D721Med (cell line): ENCODE results near the gene CXCR4.

Source experiments
- DNase-seq: peaks from one replicate; pipeline ENCODE4 v3.0.0; 2011; ENCODE audit warnings: low spot score; ENCODE audit not compliant: insufficient read length
- FAIRE-seq: peaks from 2 replicates; lab custom pipeline; 2011; peaks lifted over from hg19 to GRCh38; lab: Jason Lieb, UNC
- TF ChIP-seq, protein P1 (sequence below): IDR thresholded peaks from 2 replicates; pipeline ENCODE4 v1.5.1; 2012; ENCODE audit warnings: mild to moderate bottlenecking, control low read depth; ENCODE audit not compliant: insufficient read depth; ENCODE audit errors: missing control alignments

Gene CXCR4

DNA sequence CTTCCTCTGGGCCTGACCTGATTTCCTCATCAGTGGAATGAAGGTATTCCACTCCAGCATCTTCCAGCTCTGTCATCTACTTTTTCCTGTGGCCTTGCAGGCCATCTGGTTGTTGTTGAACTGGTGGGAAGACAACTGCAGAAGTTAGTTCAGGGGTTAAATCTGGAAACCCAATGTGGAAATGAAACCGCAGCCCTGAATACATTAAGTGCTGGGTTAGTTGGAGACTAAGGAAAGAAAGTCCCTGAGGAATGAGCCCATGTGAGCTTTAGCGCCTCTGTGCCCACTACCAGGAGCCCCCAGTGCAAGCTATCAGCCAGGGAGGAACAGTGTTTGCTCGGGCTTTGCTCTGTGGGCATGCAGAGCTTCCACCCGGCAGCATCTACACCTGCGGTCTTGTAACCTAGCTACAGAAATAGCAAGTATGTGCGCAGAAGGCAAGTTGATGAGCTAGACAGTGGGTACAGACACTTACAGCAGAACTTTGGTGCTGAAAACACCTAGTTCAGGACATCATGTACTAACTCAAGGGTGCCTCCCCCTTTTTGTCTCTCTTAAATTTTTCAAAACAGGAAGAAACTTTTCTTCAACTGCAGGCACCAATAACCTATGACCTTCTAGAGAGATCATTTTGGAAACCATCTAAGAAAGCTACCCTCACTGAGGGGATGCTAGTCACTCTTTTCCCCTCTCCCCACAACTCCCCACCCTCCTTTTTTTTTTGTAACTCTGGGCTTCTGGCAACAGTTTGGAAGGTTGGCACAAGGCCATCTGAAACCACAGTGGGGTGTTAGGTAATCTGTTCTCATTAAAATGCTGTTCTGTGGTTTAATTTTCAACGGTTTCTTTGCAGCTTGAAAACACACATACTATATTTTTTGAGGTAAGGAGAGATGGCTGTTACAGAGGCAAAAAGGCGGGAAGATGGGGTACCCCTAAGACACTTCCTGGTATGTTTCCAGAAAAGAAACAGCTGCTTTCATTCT, 18.3 kb upstream of the CXCR4 start:
- DNase-seq: no peak
- FAIRE-seq: no peak
- TF ChIP-seq, protein P1, sequence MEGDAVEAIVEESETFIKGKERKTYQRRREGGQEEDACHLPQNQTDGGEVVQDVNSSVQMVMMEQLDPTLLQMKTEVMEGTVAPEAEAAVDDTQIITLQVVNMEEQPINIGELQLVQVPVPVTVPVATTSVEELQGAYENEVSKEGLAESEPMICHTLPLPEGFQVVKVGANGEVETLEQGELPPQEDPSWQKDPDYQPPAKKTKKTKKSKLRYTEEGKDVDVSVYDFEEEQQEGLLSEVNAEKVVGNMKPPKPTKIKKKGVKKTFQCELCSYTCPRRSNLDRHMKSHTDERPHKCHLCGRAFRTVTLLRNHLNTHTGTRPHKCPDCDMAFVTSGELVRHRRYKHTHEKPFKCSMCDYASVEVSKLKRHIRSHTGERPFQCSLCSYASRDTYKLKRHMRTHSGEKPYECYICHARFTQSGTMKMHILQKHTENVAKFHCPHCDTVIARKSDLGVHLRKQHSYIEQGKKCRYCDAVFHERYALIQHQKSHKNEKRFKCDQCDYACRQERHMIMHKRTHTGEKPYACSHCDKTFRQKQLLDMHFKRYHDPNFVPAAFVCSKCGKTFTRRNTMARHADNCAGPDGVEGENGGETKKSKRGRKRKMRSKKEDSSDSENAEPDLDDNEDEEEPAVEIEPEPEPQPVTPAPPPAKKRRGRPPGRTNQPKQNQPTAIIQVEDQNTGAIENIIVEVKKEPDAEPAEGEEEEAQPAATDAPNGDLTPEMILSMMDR: no peak

DNA sequence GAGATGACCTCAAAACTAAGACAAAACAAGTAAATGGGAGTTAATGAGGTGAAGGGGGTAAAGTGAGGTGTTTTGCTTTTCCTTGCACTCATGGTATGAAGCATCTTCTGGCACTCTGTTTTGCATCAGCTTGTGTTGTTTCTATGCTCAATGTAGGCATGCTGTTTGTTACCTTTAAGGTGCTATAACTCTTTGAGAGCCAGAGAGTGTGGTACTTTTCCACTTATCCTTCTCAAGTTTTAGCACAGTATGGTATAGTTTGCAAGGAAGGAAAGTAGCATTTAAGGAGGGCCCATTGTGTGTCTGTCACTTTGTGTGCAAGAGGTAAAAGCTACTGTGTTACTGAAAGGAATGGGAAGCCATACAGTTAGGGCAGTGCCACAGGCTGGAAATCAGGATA, 17.5 kb upstream of the CXCR4 start:
- DNase-seq (no peak), FAIRE-seq (no peak)
- TF ChIP-seq, protein P1: no peak

DNA sequence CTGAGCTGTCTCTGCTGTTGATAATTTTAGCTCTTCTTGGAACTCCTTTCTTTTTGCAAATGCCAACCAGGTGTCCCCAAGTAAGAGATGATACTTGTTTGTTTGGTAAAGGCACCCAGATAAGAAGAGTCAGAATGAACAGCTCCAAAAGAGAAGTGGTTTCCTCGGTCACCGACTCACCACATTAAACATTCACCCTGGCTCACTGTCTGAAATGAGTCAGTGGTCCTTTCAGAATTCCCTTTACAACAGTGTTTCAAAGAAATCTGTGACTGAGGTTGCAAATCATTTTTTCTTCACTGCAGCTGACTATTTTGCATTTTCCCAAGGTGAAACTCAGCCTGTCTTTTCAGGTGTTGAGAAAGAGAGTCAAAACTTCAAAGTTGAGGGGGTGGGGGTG, 16.2 kb upstream of the CXCR4 start:
- FAIRE-seq (no peak), DNase-seq (no peak)
- TF ChIP-seq, protein P1: no peak

DNA sequence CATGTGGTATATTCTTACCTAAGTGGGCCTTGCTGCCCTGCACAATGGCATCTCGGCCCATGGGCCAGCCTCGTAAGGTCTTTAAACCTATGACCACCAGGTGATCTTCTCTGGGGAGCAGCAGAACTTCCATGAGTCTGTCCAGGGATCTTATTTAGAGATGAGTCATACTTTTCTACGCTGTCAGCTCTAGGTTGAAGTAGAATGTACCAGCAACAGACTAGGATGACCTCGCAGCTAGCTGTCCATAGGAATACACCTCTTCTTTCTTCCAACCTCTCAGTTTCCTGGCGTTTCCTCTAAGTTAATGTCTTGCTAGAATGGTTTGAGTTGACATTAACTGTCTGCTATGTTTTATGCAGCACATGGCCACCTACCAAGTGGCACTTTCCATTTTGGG, 15.6 kb upstream of the CXCR4 start:
- TF ChIP-seq, protein P1: no peak
- FAIRE-seq: no peak
- DNase-seq: no peak

DNA sequence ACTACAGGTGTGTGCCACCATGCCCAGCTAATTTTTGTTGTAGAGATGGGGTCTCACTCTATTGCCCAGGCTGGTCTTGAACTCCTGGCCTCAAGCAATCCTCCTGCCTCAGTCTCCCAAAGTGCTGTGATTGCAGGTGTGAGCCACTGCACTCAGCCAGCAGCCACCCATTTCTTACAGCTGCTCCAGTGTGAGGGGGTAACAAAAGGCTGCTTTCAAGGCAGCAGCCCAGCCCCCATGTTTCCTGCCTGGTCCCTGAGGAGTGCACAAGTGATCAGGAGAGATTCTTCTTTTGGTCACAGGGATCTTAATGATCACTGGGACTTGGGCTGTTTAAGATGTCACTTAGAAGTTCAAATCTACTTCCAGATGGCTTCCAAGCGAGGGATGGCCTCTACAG, 15.2 kb upstream of the CXCR4 start:
- TF ChIP-seq, protein P1: no peak
- no peak for FAIRE-seq
- DNase-seq: no peak

DNA sequence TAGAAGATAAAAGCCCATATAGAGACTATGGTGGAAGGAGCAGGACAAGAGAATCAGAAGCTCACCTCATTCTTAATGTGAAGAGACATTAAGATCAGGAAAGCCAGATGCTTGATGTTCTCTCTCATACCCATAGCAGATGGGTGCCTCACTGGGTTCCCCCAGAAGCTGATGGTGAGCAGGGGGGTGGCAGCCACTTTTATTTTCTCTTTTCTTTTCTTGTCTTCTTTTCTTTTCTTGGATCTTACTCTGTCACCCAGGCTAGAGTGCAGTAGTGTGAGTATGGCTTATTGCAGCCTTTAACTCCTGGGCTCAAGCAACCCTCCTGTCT, 14.8 kb upstream of the CXCR4 start:
- DNase-seq (no peak), FAIRE-seq (no peak)
- TF ChIP-seq, protein P1: no peak
